GM18868 (cell line): ENCODE data around the gene TPP1.

Source experiments
- ATAC-seq: cut with Tn5 transposase; IDR thresholded peaks from one replicate; pipeline ENCODE4 v1.9.1; 2021; ENCODE audit warnings: mild to moderate bottlenecking, moderate library complexity; ENCODE audit not compliant: unreplicated experiment

TPP1 gene

GRCh38 chr11:6596239-6596877 lies 22.9 kb downstream of the TPP1 start:
- no peak for ATAC-seq

- no peak for ATAC-seq
Measured at GRCh38 chr11:6594142-6594768, 25.0 kb downstream of the TPP1 start.

DNA sequence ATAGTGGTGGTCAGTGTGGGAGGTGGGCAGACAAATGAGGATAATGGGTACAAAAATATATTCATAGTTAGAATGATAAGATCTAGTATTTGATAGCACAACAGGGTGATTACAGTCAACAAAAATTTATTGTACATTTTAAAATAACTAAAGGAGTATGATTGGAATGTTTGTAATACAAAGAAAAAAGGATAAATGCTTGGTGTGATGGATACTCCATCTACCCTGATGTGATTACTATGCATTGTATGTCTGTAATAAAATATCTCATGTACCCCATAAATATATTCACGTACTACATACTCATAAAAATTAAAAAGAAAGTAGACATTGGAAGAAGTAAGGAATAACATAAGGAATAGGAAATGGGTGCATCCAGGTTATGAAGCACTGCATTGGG lies 31.2 kb downstream of the TPP1 start:
- ATAC-seq: no peak

DNA sequence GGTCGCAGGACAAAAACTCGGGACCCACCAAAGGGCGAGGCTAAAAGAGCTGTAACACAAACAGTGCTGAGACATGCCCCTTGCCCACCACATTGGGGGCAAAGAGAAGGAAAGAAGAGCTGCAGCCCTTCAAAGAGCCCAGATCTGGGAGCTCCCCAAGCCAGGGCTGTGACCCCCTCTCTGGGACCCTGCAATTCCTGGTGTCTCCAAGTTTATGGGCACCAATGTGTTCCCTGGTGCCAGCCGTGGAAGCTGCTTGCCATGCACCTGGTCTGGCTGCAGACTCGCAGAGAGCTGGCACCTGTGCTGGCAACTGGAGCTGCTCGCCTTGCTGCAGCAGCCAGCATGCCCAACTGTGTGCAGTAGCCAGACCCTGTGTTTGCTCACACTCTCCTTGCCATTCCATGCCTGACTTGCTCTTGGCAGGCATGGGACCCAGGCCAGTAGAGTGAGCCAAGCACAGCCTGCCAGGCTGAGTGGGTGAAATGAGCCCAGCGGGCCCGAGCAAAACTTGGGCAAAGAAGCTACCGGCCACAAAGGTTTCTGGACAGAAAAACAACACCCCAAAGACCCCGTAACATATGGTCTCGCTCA lies 31.8 kb downstream of the TPP1 start:
- no peak for ATAC-seq

DNA sequence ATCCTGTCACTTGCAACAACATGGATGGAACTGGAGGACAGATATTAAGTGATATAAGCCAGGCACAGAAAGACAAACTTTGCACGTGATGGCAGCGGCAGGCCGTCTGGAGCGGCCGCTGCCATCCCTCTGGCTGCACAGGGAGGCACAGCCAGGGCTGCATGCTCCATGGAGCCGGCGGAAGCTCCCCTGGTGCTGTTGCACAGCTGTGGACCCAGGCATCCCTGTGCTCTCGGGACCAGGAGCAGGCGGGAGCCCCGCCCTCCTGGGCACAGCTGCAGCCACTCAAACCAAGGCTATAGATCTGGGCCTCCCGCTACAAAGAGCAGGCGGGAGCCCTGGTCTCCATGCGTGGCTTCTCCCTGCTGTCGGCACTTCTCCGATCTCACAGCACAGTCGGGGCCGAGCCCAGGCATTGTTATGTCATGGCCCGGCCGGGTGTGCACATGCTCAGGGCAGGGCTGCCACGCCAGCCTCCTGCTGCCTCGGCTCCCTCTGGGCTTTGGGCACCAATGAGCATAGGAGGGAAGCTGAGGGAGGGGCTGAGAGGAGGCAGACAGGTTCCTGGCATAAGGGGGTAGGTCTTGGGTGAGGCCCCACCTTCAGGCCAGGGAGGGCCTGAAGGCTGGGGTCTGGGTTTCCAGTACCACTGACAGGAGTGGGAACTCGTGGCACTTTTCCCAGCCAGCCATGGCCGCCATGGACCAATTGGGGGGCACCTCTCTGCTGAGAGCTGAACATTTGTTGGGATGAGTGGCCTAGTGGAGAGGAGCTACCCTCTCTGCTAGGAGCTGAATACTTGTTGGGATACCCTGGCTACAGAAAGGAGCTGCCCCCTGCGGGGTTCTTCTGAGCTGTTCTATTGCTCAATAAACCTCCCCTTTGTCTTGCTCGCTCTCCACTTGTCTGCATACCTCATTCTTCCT lies 32.5 kb downstream of the TPP1 start:
- no peak for ATAC-seq

- no peak for ATAC-seq
Measured at GRCh38 chr11:6584528-6584927, 34.7 kb downstream of the TPP1 start.

- ATAC-seq: no peak
Measured at GRCh38 chr11:6583584-6583983, 35.6 kb downstream of the TPP1 start.

DNA sequence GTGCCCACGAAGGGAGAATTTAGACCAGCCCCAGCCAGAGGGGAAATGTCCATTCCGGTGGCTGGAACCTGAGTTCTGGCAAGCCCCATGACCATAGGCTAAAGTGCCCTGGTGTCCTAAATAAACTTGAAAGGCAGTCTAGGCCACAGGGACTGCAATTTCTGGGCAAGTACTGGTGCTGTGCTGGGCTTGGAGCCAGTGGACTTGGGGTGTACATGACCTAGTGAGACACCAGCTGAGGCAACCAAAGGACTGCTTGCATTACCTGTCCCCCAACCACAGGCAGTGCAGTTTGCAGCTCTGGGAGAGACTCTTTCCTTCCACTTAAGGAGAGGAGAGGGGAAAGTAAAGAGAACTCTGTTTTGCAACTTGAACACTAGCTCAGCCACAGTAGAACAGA lies 39.5 kb downstream of the TPP1 start:
- ATAC-seq: no peak

GRCh38 chr11:6578134-6578533 lies 41.1 kb downstream of the TPP1 start:
- no peak for ATAC-seq

DNA sequence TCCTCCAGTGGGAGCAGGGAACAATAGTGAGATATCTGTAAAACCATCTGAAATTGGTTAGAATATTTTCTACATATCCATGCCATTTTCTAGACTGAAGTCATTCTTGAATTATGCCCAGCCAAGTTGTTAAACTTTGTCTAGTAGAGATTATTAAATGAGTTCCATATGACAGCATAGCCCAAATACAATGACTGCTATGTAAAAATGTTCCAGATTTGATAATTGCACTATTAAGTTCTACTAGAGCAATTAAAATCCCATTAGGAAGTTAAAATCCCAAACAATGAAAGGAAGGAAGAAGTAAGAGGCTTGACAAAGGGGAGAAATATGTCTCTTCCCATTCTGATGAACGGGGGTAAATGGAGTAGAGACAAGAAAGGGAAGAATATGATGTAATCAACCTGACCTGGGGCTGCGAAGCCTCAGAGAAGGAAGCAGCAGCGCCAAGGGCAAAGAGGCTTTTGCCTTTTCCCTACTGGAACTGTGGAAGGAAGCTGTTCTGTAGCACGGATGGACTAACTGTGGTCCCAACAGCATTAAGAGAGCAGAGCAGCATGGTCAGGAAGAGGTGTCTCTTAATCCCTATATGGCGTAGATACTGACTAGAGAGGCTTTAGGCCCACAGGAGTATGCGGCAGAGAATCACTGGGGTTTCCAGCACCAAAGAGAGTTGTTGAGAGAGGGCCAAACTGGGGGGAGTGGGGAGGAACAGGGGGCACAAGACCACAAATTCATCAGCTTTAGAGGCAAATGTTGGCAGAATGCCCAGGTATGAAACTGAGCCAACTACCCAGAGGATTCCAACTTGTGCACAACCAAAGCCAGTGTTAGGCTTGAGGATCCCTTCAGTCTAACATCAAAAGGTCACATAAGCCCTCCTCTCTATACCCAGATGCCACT lies 42.5 kb downstream of the TPP1 start:
- ATAC-seq: no peak

DNA sequence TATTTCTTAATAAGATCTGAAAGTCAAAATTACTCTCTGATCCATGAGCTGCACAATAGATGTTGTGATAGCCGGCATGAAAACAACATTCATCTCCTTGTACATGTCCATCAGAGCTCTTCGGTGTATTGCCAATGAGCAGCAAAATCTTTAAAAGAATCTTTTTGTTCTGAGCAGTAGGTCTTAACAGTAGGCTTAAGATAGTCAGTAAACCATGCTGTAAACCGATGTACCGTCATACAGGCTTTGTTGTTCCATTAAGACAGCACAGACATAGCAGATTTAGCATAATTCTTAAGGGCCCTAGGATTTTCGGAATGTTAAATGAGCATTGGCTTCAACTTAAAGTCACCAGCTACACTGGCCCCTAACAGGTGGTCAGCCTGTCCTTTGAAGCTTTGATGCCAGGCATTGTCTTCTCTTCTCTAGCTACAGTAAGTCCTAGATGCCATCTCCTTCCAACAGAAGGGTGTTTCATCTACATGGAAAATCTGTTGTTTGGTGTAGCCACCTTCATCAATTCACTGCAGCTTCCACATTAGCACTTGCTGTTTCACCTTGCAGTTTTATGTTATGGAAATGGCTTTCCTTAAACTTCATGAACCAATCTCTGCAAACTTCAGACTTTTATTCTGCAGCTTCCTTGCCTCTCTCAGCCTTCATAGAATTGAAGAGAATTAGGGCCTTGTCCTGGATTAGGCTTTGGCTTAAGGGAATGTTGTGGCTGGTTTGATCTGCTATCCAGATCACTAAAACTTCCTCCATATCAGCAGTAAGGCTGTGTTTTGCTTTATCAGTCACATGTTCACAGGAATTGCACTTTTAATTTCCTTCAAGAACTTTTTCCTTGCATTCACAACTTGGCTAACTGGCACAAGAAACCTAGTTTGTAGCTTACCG lies 44.2 kb downstream of the TPP1 start:
- ATAC-seq: no peak

DNA sequence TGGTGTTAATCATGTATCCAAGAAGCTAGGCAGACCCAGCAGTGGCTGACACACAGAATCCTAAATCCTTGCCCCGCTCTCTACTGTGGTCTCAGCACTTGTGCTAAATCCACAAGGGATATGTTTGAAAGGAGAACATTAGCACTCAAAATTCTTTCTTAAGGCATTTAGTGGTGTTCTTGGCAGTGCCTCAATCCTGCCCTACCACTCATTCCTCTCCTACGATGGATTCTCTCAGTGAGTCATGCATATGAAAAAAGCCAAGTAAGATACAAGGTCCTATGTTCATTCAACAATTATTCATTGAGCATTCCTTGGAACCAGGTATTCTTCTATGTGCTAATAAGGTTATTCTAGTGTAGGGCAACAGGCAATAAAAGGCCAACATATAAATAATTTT lies 47.0 kb downstream of the TPP1 start:
- ATAC-seq: no peak

DNA sequence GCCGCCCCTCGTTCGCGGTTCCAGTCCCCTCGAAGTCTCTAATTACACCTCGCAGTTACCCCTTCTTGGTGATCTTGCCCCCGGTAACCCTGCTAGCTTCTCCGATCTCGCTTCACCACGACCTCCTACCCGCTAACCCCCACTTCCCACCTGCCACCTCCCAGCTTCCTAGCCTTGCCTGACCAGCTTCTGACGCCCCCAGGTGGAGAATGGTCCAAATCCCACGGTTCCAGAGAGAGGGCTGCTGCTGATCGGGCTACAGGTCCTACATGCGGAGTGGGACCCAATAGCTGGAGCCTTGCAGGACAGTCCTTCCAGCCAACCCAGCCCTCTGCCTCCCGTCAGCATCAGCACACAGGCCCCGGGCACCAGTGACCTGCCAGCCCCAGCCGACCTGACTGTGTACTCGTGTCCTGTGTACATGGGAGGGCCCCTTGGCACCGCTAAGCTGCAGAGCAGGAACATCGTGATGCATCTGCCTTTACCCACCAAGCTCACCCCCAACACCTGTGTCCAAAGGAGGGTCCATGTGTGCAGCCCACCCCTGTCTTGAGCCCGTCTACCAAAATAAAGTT lies 47.7 kb downstream of the TPP1 start:
- no peak for ATAC-seq

DNA sequence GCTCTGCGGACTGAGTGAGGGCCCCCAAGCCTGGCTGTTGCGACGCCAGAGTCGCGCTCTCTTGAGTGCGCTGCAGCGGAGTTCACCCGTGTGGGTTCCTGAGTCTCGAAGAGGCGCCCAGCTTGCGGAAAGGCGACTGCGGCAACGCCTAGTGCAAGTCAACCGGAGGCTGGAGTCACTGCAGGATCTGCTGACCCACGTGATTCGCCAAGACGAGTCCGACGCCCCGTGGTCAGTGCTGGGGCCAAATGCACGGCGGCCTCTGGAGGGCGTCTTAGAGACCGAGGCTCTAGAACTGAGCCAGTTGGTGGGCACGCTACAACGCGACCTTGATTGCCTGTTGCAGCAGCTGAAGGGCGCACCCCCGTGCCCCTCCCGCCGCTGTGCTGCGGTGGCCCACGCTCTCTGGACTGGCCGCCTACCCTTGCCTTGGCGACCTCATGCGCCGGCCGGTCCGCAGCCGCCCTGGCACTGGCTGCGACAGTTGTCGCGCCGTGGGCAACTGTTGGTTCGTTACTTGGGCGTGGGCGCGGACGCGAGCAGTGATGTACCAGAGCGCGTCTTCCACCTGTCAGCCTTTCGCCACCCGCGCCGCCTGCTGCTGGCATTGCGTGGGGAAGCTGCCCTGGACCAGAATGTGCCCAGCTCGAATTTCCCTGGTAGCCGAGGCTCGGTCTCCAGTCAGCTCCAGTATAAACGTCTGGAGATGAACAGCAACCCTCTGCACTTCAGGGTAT lies 48.4 kb downstream of the TPP1 start:
- ATAC-seq: no peak

DNA sequence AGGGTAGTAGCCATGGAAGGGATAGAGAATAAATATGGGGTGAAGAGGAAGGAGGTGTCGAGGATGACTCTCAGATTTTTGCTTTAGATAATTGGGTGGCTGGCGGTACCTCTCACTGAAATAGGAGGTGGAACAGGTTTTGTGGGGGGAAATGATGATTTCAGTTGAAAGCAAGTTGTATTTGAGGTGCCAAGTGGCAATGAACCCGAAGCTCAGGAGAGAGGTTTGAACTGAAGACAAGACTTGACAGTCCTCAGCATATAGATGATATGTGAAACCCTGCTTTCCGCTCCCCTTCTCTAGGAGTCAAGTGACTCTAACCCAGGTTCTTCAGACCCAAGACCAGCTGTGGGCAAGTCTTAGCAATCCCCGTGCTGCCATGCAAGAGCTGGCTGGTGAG lies 49.5 kb downstream of the TPP1 start:
- no peak for ATAC-seq

GRCh38 chr11:6568191-6568918 lies 50.9 kb downstream of the TPP1 start:
- ATAC-seq: no peak

DNA sequence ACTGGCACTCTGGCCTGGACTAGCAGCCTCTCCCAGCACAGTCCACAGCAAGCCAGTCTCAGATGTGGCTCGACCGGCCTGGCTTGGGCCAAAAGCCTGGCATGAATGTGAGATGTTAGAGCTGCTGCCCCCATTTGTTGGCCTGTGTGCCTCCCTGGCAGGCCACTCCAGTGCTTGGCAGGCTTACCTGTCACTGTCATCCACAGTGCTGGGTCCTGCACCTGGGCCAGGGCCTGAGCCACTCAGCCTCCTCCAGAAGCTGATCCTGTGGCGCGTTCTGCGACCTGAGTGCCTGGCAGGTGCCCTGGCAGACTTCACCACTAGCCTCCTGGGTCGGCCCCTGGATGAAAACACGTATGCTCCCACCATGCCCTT lies 51.9 kb downstream of the TPP1 start:
- ATAC-seq: no peak
